ENCODE results near the gene CDA.

Gene CDA

GRCh38 chr1:20666804-20667203 is 77.9 kb downstream of the CDA start:
- in situ Hi-C loops (cut with HindIII; ENCODE audit: low sequenced_read_pairs) = no loop called here
- no peak for TF ChIP-seq CTCF (IDR thresholded peaks at IDR 0.05; ENCODE audit: low read depth, low read length, missing control alignments)
- H3K4me3 ChIP-seq (ENCODE audit: low read depth, low read length) = no peak overlapping the region
- no peak for DNase-seq (ENCODE audit: low read depth)

Data from astrocyte of the cerebellum (primary cell).